Heart left ventricle (tissue), 16 donors: ENCODE measurements around the gene GPX7. TPM values are rescaled to one million over a fixed set of nuclear protein-coding genes. Genes with fewer than 3 reads are reported as not detected.
A peak's percentile ranks its signal among the peaks of the same experiment; 100 is the strongest.

Source experiments
- ATAC-seq, 4 donors: fragments of 200-7000 bp; cut with Tn5 transposase; one replicate each; pipeline ENCODE4 v1.9.1; 2020 to 2022; ENCODE audit warnings: moderate library complexity in 4 of 4, mild to moderate bottlenecking in 3 of 4, moderate number of reproducible peaks in 1 of 4
- DNase-seq, 5 donors: peaks; one replicate each; pipeline ENCODE4 v3.0.0-alpha.2; 2020
- H3K27ac ChIP-seq, 12 donors: fragments of 200-600 bp; sonication (generic) in 4 of 12; one replicate each; pipeline versions ENCODE4 v1.5.0 to v1.8.0; 2016 to 2022; ENCODE audit warnings: mild to moderate bottlenecking in 2 of 12
- H3K27me3 ChIP-seq, 9 donors: fragments of 200-600 bp; sonication (generic) in 2 of 9; one replicate each; pipeline versions ENCODE4 v1.5.1 to v1.8.0; 2016 to 2022; ENCODE audit warnings: mild to moderate bottlenecking in 3 of 9
- H3K36me3 ChIP-seq, 9 donors: fragments of 200-600 bp; sonication (generic) in 2 of 9; one replicate each; pipeline versions ENCODE4 v1.5.0 to v1.8.0; 2018 to 2022; ENCODE audit warnings: mild to moderate bottlenecking in 2 of 9
- H3K4me1 ChIP-seq, 12 donors: fragments of 200-600 bp; sonication (generic) in 4 of 12; one replicate each; pipeline versions ENCODE4 v1.5.0 to v1.8.0; 2016 to 2022; ENCODE audit warnings: mild to moderate bottlenecking in 3 of 12
- H3K4me3 ChIP-seq, 12 donors: fragments of 200-600 bp; sonication (generic) in 4 of 12; one replicate each; pipeline versions ENCODE4 v1.5.0 to v1.8.0; 2017 to 2022; ENCODE audit warnings: mild to moderate bottlenecking in 9 of 12, moderate library complexity in 4 of 12
- H3K9me3 ChIP-seq, 12 donors: fragments of 200-600 bp; sonication (generic) in 4 of 12; one replicate each; pipeline versions ENCODE4 v1.5.0 to v1.8.0; 2016 to 2022; ENCODE audit warnings: mild to moderate bottlenecking in 1 of 12
- CTCF ChIP-seq, 12 donors: fragments of 200-600 bp; sonication (generic) in 4 of 12; IDR thresholded peaks; one replicate each; pipeline versions ENCODE4 v1.5.0 to v1.8.0; 2018 to 2022; ENCODE audit warnings: antibody characterized with exemption in 12 of 12, mild to moderate bottlenecking in 5 of 12
- POLR2A ChIP-seq, 2 donors: fragments of 450-650 bp; IDR thresholded peaks; one replicate each; pipeline ENCODE4 v1.6.1; 2017; ENCODE audit warnings: antibody characterized with exemption in 2 of 2, mild to moderate bottlenecking in 2 of 2, moderate library complexity in 2 of 2
- WGBS, 4 donors: extraction: QIAGEN DNeasy Blood & Tissue Kit in 2 of 4; methylation state at CpG; one replicate each; pipeline versions ENCODE4 v1.1.5 to v1.1.7; 2013 to 2018; 5-methylcytosine and 5-hydroxymethylcytosine counted together
- intact Hi-C, 10 donors: fragments of 100-400 bp; cut with DNase I; formaldehyde crosslinking; loops; one replicate each; pipeline versions ENCODE4 v1.11.1 to v1.14.2; 2022
- polyA plus RNA-seq, 2 donors: library from polyadenylated mRNA; stranded (reverse); fragments of 200-250 nt; gene quantifications; one replicate each; pipeline ENCODE4 v1.2.3, GENCODE V29; 2013
- total RNA-seq, 9 donors: library from RNA; depleted of rRNA in 2 of 9; stranded (reverse); fragments of >200 nt in 2 of 9; fragmentation: NEBNext Ultra II Directional in 3 of 9; extraction: Animal tissue kit (Norgen Biotek cat#: 25700) in 3 of 9; gene quantifications; one replicate each; pipeline versions ENCODE4 v1.1.0 to v1.2.4, GENCODE V29; 2016 to 2023
- donor health status: ischemic (EF 13 %, LVEDD 7.1; RV severe dilation, severe dysfunction).
- donor health status: healthy with polysubstance abuse.
- donor health status: DM: no; HTN: yes; CAD: no.
- donor health status: DM: no; HTN: no; CAD: no.
- donor health status: ischemic (EF 25% LVEDD 6.9; RV normal size, moderate dysfunction).
- donor health status: ischemic (EF 25% LVEDD 5.7; RV mildly dilated, moderate dysfunction).
- donor health status: healthy.
- donor health status: DM: yes; HTN: yes; CAD: no.
- donor health status: ischemic (EF 35%, LVEDD 5.7; RV mildly dilated, moderate dysfunction).
- donor health status: nonischemic (EF 11% LVEDD 7.7; RV severe dilation, severe dysfunction).
- donor health status: DM: yes; HTN: yes; CAD: no.
- donor health status: PGD.
- donor health status: ischemic (EF 29% LVEDD 5.4; RV normal size, mild dysfunction).
- donor health status: nonischemic (EF 23%, LVEDD 6.1; RV moderate dilation, normal function).

The GPX7 gene
- total and polyA plus RNA-seq, 11 donors: 5.8 to 20.5 (median 8.4) TPM

GRCh38 chr1:52628614-52629324 is 26.6 kb downstream of the GPX7 start:
- Histone ChIP-seq H3K9me3 (peaks cover 0 to 9% (median 0%) of the 10 kb centered on the region in 12 donors), H3K36me3 (no peaks in the 10 kb centered on the region), H3K4me3 (no peak overlapping the region), H3K4me1 (peaks cover 0 to 23% (median 2%) of the 10 kb centered on the region in 12 donors), H3K27ac (no peak overlapping the region), H3K27me3 (peaks cover 0 to 29% (median 18%) of the 10 kb centered on the region in 9 donors)
- ATAC-seq (no peak), DNase-seq (no peak)
- 82 to 84% (median 82%) methylated on average over 8 of the region's 8 CpGs for WGBS, 4 donors
- no peak for TF ChIP-seq CTCF (IDR thresholded peaks at IDR 0.05)
- no peak for TF ChIP-seq POLR2A (IDR thresholded peaks at IDR 0.05)
- intact Hi-C loops: no loop called here

GRCh38 chr1:52629325-52629643 is 27.1 kb downstream of the GPX7 start:
- Histone ChIP-seq H3K4me3 (no peak overlapping the region), H3K27ac (no peak overlapping the region), H3K9me3 (peaks cover 0 to 4% (median 0%) of the 10 kb centered on the region in 12 donors), H3K36me3 (no peaks in the 10 kb centered on the region), H3K4me1 (peaks cover 0 to 23% (median 2%) of the 10 kb centered on the region in 12 donors), H3K27me3 (peaks cover 0 to 35% (median 23%) of the 10 kb centered on the region in 9 donors)
- no peak for DNase-seq
- WGBS, 4 donors: 62 to 76% (median 71%) methylated on average over 7 of the region's 7 CpGs
- no peak for ATAC-seq
- TF ChIP-seq POLR2A (IDR thresholded peaks at IDR 0.05) (no peak), CTCF (IDR thresholded peaks at IDR 0.05) (no peak)
- intact Hi-C loops: no loop called here

- TF ChIP-seq POLR2A (IDR thresholded peaks at IDR 0.05) (no peak), CTCF (IDR thresholded peaks at IDR 0.05) (no peak)
- Histone ChIP-seq H3K27me3 (peaks cover 0 to 35% (median 23%) of the 10 kb centered on the region in 9 donors), H3K9me3 (peaks cover 0 to 2% (median 0%) of the 10 kb centered on the region in 12 donors), H3K4me3 (no peak overlapping the region), H3K27ac (no peak overlapping the region), H3K4me1 (peaks cover 0 to 27% (median 2%) of the 10 kb centered on the region in 12 donors), H3K36me3 (no peaks in the 10 kb centered on the region)
- intact Hi-C loops: no loop called here
- DNase-seq: no peak
- 92 to 95% (median 93%) methylated on average over 2 of the region's 2 CpGs for WGBS, 4 donors
- no peak for ATAC-seq
These were observed 27.5 kb downstream of the GPX7 start for GRCh38 chr1:52629667-52630066.

- TF ChIP-seq CTCF (IDR thresholded peaks at IDR 0.05) (no peak), POLR2A (IDR thresholded peaks at IDR 0.05) (no peak)
- H3K4me3 ChIP-seq: peak overlapping the region in 1 of 12 donors; percentile 60
- peak in 1 of 4 donors; percentile 9 for ATAC-seq
These were observed 29.7 kb downstream of the GPX7 start for GRCh38 chr1:52631759-52632331.

More at GRCh38 chr1:52631759-52632331, 29.7 kb downstream of the GPX7 start:
- 78 to 84% (median 81%) methylated on average over 7 to 8 of the region's 8 CpGs for WGBS, 4 donors
- H3K36me3 ChIP-seq: no peaks in the 10 kb centered on the region
- H3K27ac ChIP-seq: no peak overlapping the region
- no peaks in the 10 kb centered on the region for H3K9me3 ChIP-seq
- intact Hi-C loops: no loop called here
- peaks cover 0 to 36% (median 2%) of the 10 kb centered on the region in 12 donors for H3K4me1 ChIP-seq
- peaks cover 0 to 35% (median 23%) of the 10 kb centered on the region in 9 donors for H3K27me3 ChIP-seq
- no peak for DNase-seq
